Transverse colon (tissue), 4 donors: ENCODE results near the gene CRYGD.
"Not testable (repeated sequence)": the region's sequence is repeated elsewhere in the genome, so short reads cannot be mapped to it uniquely, and the experiment has no call there.

Experiments used
- EP300 ChIP-seq: sonication (generic); formaldehyde crosslinking; IDR thresholded peaks from one replicate; pipeline ENCODE4 v1.6.1; 2017; ENCODE audit warnings: antibody characterized with exemption, low read depth
- POLR2A ChIP-seq: fragments of 450-650 bp; IDR thresholded peaks from one replicate; pipeline ENCODE4 v1.6.1; 2016; ENCODE audit warnings: antibody characterized with exemption, mild to moderate bottlenecking, moderate library complexity
- POLR2AphosphoS5 ChIP-seq, 3 donors: sonication (generic); formaldehyde crosslinking; IDR thresholded peaks; one replicate each; pipeline ENCODE4 v1.6.1; 2016; ENCODE audit warnings: antibody characterized with exemption in 3 of 3
- TF ChIP-seq, protein P1 (sequence below), 5 experiments: fragments of 200-600 bp in 3 of 5; fragments of 450-650 bp in 2 of 5; sonication (generic) in 3 of 5; IDR thresholded peaks; 1 replicate in 2 of 5; 2 replicates in 3 of 5; pipeline ENCODE4 v1.5.1; 2016 to 2017; ENCODE audit warnings: antibody characterized with exemption in 5 of 5, inconsistent platforms in 3 of 5, mild to moderate bottlenecking in 2 of 5, moderate library complexity in 1 of 5

- not testable (repeated sequence) for TF ChIP-seq EP300; POLR2A; POLR2AphosphoS5 (IDR thresholded peaks at IDR 0.05)
- TF ChIP-seq, protein P1, sequence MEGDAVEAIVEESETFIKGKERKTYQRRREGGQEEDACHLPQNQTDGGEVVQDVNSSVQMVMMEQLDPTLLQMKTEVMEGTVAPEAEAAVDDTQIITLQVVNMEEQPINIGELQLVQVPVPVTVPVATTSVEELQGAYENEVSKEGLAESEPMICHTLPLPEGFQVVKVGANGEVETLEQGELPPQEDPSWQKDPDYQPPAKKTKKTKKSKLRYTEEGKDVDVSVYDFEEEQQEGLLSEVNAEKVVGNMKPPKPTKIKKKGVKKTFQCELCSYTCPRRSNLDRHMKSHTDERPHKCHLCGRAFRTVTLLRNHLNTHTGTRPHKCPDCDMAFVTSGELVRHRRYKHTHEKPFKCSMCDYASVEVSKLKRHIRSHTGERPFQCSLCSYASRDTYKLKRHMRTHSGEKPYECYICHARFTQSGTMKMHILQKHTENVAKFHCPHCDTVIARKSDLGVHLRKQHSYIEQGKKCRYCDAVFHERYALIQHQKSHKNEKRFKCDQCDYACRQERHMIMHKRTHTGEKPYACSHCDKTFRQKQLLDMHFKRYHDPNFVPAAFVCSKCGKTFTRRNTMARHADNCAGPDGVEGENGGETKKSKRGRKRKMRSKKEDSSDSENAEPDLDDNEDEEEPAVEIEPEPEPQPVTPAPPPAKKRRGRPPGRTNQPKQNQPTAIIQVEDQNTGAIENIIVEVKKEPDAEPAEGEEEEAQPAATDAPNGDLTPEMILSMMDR (IDR thresholded peaks at IDR 0.05): not testable (repeated sequence)
Measured at GRCh38 chr2:208117390-208117789, 6.9 kb downstream of the CRYGD start.
